Stimulated activated naive CD4-positive, alpha-beta T cell treated with Interleukin-2 at 50 U/mL for 16 hours (primary cell): Measurements from ENCODE around the gene ERN1.

Source experiments
- DNase-seq: peaks from one replicate; lab custom pipeline; 2025; lab: John Stamatoyannopoulos, UW

Gene ERN1

GRCh38 chr17:64157669-64158180 is 27.8 kb upstream of the ERN1 start:
- DNase-seq = no peak

GRCh38 chr17:64156670-64157069 is 26.7 kb upstream of the ERN1 start:
- no peak for DNase-seq

GRCh38 chr17:64155751-64156544 is 26.0 kb upstream of the ERN1 start:
- no peak for DNase-seq

- DNase-seq = no peak
These were observed 25.2 kb upstream of the ERN1 start for GRCh38 chr17:64155129-64155528.

GRCh38 chr17:64154717-64155116 is 24.8 kb upstream of the ERN1 start:
- no peak for DNase-seq

GRCh38 chr17:64154313-64154695 is 24.4 kb upstream of the ERN1 start:
- DNase-seq = no peak

- DNase-seq = no peak
These were observed 23.8 kb upstream of the ERN1 start for GRCh38 chr17:64153565-64154312.

GRCh38 chr17:64152428-64153125 is 22.6 kb upstream of the ERN1 start:
- no peak for DNase-seq

GRCh38 chr17:64151016-64151368 is 21.0 kb upstream of the ERN1 start:
- DNase-seq = no peak

- no peak for DNase-seq
These were observed 20.5 kb upstream of the ERN1 start for GRCh38 chr17:64150237-64151015.

- no peak for DNase-seq
These were observed 19.3 kb upstream of the ERN1 start for GRCh38 chr17:64149196-64149595.

GRCh38 chr17:64148699-64149098 is 18.8 kb upstream of the ERN1 start:
- DNase-seq = no peak

GRCh38 chr17:64148017-64148631 is 18.2 kb upstream of the ERN1 start:
- no peak for DNase-seq

- no peak for DNase-seq
These were observed 17.4 kb upstream of the ERN1 start for GRCh38 chr17:64147110-64148016.

GRCh38 chr17:64146418-64147109 is 16.6 kb upstream of the ERN1 start:
- peak; percentile 41 for DNase-seq

GRCh38 chr17:64145751-64146417 is 15.9 kb upstream of the ERN1 start:
- peak; percentile 95 for DNase-seq

- no peak for DNase-seq
These were observed 15.4 kb upstream of the ERN1 start for GRCh38 chr17:64145375-64145750.

GRCh38 chr17:64139542-64139941 is 9.6 kb upstream of the ERN1 start:
- no peak for DNase-seq

GRCh38 chr17:64138441-64138840 is 8.5 kb upstream of the ERN1 start:
- DNase-seq = no peak
